Nephron (organoid): Measurements from ENCODE around the gene VSIG10.
A peak's percentile ranks its signal among the peaks of the same experiment; 100 is the strongest.

Experiments used
- H3K27ac Mint-ChIP-seq, 3 experiments: 2 replicates each; pipeline ENCODE4 v1.8.0; 2020; ENCODE audit warnings: mixed read lengths in 3 of 3, mild to moderate bottlenecking in 2 of 3, moderate library complexity in 1 of 3
- H3K27me3 Mint-ChIP-seq: 2 replicates; pipeline ENCODE4 v1.8.0; 2021; ENCODE audit warnings: low read depth, mild to moderate bottlenecking, moderate library complexity, mixed read lengths
- H3K36me3 Mint-ChIP-seq: 2 replicates; pipeline ENCODE4 v1.8.0; 2020; ENCODE audit warnings: low read depth, mixed read lengths
- H3K4me1 Mint-ChIP-seq: 2 replicates; pipeline ENCODE4 v1.8.0; 2020; ENCODE audit warnings: mixed read lengths
- H3K4me3 Mint-ChIP-seq, 3 experiments: 2 replicates each; pipeline ENCODE4 v1.8.0; 2020; ENCODE audit warnings: mild to moderate bottlenecking in 3 of 3, mixed read lengths in 3 of 3, moderate library complexity in 2 of 3
- H3K9me3 Mint-ChIP-seq: 2 replicates; pipeline ENCODE4 v1.8.0; 2020; ENCODE audit warnings: mixed read lengths
- CTCF ChIP-seq, 3 experiments: fragments of 200-600 bp; sonication (generic); IDR thresholded peaks; one replicate each; pipeline ENCODE4 v1.5.0; 2021; ENCODE audit warnings: antibody characterized with exemption in 3 of 3; ENCODE audit not compliant: unreplicated experiment in 3 of 3

Gene VSIG10

DNA sequence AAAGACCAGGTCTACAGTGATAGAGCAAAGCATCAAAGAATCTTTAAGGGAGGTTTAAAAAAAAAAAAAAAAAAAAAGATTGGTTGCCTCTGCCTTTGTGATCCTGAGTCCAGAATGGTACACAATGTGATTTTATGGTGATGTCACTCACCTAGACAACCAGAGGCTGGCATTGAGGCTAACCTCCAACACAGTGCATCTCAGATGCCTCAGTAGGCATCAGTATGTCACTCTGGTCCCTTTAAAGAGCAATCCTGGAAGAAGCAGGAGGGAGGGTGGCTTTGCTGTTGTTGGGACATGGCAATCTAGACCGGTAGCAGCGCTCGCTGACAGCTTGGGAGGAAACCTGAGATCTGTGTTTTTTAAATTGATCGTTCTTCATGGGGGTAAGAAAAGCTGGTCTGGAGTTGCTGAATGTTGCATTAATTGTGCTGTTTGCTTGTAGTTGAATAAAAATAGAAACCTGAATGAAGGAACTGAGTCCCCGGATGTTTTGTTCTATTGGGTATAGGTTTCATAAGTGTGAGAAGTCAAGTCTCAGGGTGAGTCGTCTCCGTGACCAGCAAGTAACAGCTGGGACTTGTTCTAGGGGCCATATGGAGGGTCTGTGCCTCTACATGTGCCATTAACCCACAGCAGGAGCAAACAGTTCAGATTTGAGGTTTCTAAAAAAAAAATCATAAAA is 41.4 kb upstream of the VSIG10 start:
- no peaks in the 10 kb centered on the region for H3K27me3 Mint-ChIP-seq
- no peaks in the 10 kb centered on the region for H3K9me3 Mint-ChIP-seq
- H3K27ac Mint-ChIP-seq: no peak overlapping the region
- TF ChIP-seq CTCF (IDR thresholded peaks at IDR 0.05; ENCODE audit: unreplicated experiment in 3 of 3): no peak
- no peak overlapping the region for H3K4me3 Mint-ChIP-seq
- H3K36me3 Mint-ChIP-seq: peaks cover 68% of the 10 kb centered on the region
- no peaks in the 10 kb centered on the region for H3K4me1 Mint-ChIP-seq

GRCh38 chr12:118144499-118144898 is 40.7 kb upstream of the VSIG10 start:
- no peak for TF ChIP-seq CTCF (IDR thresholded peaks at IDR 0.05; ENCODE audit: unreplicated experiment in 3 of 3)
- no peaks in the 10 kb centered on the region for H3K27me3 Mint-ChIP-seq
- no peak overlapping the region for H3K27ac Mint-ChIP-seq
- peaks cover 71% of the 10 kb centered on the region for H3K36me3 Mint-ChIP-seq
- no peaks in the 10 kb centered on the region for H3K4me1 Mint-ChIP-seq
- H3K9me3 Mint-ChIP-seq: no peaks in the 10 kb centered on the region
- no peak overlapping the region for H3K4me3 Mint-ChIP-seq

- H3K4me3 Mint-ChIP-seq: no peak overlapping the region
- H3K36me3 Mint-ChIP-seq: peaks cover 58% of the 10 kb centered on the region
- H3K9me3 Mint-ChIP-seq: no peaks in the 10 kb centered on the region
- no peaks in the 10 kb centered on the region for H3K27me3 Mint-ChIP-seq
- peaks cover 7% of the 10 kb centered on the region for H3K4me1 Mint-ChIP-seq
- no peak for TF ChIP-seq CTCF (IDR thresholded peaks at IDR 0.05; ENCODE audit: unreplicated experiment in 3 of 3)
- no peak overlapping the region for H3K27ac Mint-ChIP-seq
Observed at GRCh38 chr12:118140825-118141224, 37.0 kb upstream of the VSIG10 start.

DNA sequence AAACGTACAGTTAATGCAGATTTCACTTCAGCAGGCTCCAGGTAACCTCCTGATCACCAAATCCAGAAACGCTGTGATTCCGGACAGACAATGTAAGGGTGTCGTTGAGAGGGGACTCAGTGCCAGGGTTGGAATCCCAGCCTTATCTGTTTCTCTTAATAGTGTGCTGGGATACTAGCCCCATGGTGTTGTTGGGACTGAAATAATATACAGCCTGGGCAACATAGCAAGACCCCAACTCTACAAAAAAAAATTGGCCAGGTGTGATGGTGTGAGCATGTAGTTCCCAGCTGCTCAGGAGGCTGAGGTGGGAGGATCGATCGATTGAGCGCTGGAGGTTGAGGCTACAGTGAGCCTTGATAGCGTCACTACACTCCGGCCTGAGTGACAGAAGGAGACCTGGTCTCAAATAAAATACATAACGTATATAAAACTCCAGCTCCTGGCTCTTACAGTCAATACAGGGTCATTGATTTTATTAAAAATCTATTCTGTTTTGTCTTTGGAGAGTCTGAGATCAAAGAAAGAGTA is 33.4 kb upstream of the VSIG10 start:
- no peak for TF ChIP-seq CTCF (IDR thresholded peaks at IDR 0.05; ENCODE audit: unreplicated experiment in 3 of 3)
- Mint-ChIP-seq H3K27me3 (no peaks in the 10 kb centered on the region), H3K4me1 (peaks cover 11% of the 10 kb centered on the region), H3K4me3 (peak overlapping the region; percentile 94 to 98 (median 95)), H3K36me3 (peaks cover 33% of the 10 kb centered on the region), H3K27ac (peak overlapping the region; percentile 34 to 81 (median 46)), H3K9me3 (no peaks in the 10 kb centered on the region)

- Mint-ChIP-seq H3K36me3 (peaks cover 29% of the 10 kb centered on the region), H3K27ac (peak overlapping the region; percentile 34 to 81 (median 46)), H3K4me3 (peak overlapping the region; percentile 94 to 98 (median 95)), H3K27me3 (no peaks in the 10 kb centered on the region), H3K4me1 (peaks cover 16% of the 10 kb centered on the region), H3K9me3 (no peaks in the 10 kb centered on the region)
- no peak for TF ChIP-seq CTCF (IDR thresholded peaks at IDR 0.05; ENCODE audit: unreplicated experiment in 3 of 3)
Observed at GRCh38 chr12:118136559-118137003, 32.8 kb upstream of the VSIG10 start.
